Occipital lobe (tissue), 2 donors: ENCODE measurements around the gene PLA2G4D. TPM values are rescaled to one million over a fixed set of nuclear protein-coding genes. Genes with fewer than 3 reads are reported as not detected.
A peak's percentile ranks its signal among the peaks of the same experiment; 100 is the strongest.

Source experiments
- DNase-seq: peaks from one replicate; lab custom pipeline; 2025; lab: John Stamatoyannopoulos, UW
- total RNA-seq: library from RNA; depleted of rRNA; stranded (reverse); fragments of >200 nt; gene quantifications from one replicate; pipeline ENCODE4 v1.2.3, GENCODE V29; 2014

Gene PLA2G4D
- total RNA-seq, 1 donor from 2014 or later, result not detected

GRCh38 chr15:42072141-42072685 lies 22.1 kb downstream of the PLA2G4D start:
- DNase-seq, result no peak

DNA sequence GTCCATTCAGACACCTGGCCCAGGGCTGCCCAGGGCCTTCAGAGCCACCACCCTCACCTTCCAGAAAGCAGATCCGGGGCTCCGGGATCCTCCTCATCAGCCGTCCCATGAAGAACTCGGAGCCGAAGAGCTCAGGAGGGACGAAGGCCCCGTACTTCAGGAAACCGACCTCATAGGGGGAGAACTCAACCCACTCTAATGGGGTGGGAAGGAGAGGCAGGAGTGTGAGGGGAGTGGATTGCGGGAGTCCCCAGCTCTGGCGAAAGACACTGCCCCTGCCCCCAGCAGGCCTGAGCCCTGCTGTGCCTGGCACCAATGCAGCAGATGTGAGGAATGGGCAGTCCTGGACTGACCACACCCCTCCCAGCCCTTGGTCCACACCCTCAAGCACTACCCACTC lies 22.6 kb downstream of the PLA2G4D start:
- DNase-seq, result no peak

- DNase-seq, result no peak
Measured at GRCh38 chr15:42070976-42071350, 23.4 kb downstream of the PLA2G4D start.

- no peak for DNase-seq
Measured at GRCh38 chr15:42070279-42070975, 23.9 kb downstream of the PLA2G4D start.

GRCh38 chr15:42069496-42070278 lies 24.7 kb downstream of the PLA2G4D start:
- no peak for DNase-seq

GRCh38 chr15:42069025-42069424 lies 25.3 kb downstream of the PLA2G4D start:
- no peak for DNase-seq

- no peak for DNase-seq
Measured at GRCh38 chr15:42068601-42069000, 25.8 kb downstream of the PLA2G4D start.

- DNase-seq, result no peak
Measured at GRCh38 chr15:42066764-42067415, 27.5 kb downstream of the PLA2G4D start.

- no peak for DNase-seq
Measured at GRCh38 chr15:42065468-42065867, 28.9 kb downstream of the PLA2G4D start.

DNA sequence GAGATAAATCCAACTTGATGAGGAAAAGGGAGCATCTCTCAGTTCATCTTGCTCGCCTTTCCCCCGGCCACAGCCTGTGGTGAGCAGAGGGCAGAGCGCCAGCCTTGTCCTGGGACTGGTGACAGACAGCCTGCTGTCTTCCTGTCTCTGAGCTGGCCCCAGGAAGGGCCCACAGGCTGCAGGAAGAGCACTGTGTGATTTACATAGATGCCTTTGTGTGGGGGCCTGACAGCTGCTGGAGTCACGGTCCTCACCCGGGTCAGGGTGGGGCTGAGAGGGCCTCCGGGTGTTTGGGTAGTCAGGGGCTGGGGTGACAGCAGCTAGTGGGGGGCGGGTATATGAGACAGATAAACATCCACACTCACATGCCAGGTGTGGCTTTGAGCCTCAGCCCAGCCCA lies 29.3 kb downstream of the PLA2G4D start:
- peak; percentile 3 for DNase-seq

- DNase-seq, result no peak
Measured at GRCh38 chr15:42064271-42064670, 30.1 kb downstream of the PLA2G4D start.

- DNase-seq, result no peak
Measured at GRCh38 chr15:42063122-42063848, 31.1 kb downstream of the PLA2G4D start.

DNA sequence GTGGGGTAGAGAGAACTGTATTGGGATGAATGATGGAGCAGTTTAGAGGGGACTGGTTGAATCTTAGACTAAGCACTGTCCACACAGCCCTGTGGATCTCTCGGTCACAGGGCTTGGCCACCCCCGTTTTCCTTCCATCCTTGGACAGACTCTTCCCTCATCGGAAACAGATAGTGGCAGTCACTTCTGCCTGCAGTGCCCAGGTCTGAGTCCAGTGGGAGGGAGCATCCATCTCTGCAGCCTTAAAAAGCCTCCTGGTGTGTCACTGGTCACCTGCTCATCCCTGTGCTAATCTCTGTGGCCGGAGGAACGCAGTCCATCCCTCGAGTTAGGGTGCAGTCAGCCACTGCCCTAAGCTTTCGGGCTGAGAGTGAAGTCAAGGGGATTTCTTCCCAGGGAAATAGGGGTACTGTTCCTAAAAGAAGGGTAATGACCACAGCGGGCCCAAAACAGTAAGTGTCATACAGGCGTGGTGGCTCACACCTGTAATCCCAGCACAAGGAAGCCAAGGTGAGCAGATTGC lies 32.0 kb downstream of the PLA2G4D start:
- DNase-seq, result no peak

DNA sequence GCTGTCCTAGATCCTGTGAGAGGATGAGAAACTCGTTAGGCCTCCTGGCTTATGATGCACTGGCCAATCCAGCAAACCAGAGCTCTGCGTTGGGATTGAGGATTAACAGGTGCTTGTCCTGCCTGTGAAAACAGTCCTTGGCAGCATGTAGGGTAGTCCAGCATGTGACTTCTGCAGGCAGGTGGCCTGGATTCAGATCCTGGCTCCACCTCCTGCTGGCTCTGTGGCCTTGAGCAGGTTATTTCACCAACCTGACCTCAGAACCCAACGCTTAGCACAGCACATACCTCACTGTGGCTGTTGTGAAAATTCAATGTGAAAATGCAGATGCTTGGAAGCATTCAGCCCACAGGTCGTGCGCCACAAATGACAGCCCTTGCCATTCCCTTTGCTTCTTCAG lies 33.6 kb downstream of the PLA2G4D start:
- DNase-seq, result no peak

DNA sequence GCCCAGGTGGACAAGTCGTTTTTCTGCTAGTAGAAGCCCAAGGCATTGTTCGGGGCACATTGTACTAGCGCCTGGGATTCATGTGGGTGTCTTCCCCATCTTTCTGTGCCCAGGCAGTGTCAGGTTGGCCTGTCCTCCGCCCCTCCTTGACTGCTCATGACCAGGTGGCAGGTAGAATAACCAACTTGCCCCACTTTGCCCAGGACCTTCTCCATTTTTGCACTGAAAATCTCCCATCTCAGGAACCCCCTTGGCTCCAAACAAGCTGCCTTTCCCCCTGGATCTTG lies 33.9 kb downstream of the PLA2G4D start:
- DNase-seq, result no peak

- DNase-seq, result no peak
Measured at GRCh38 chr15:42059661-42060476, 34.5 kb downstream of the PLA2G4D start.

- DNase-seq, result no peak
Measured at GRCh38 chr15:42058791-42059190, 35.6 kb downstream of the PLA2G4D start.

GRCh38 chr15:42057799-42058646 lies 36.3 kb downstream of the PLA2G4D start:
- DNase-seq, result no peak

- peak; percentile 32 for DNase-seq
Measured at GRCh38 chr15:42056934-42057798, 37.2 kb downstream of the PLA2G4D start.
